ENCODE results near the gene SLC2A3.
"Not testable (repeated sequence)": the region's sequence is repeated elsewhere in the genome, so short reads cannot be mapped to it uniquely, and the experiment has no call there.

Gene SLC2A3

DNA sequence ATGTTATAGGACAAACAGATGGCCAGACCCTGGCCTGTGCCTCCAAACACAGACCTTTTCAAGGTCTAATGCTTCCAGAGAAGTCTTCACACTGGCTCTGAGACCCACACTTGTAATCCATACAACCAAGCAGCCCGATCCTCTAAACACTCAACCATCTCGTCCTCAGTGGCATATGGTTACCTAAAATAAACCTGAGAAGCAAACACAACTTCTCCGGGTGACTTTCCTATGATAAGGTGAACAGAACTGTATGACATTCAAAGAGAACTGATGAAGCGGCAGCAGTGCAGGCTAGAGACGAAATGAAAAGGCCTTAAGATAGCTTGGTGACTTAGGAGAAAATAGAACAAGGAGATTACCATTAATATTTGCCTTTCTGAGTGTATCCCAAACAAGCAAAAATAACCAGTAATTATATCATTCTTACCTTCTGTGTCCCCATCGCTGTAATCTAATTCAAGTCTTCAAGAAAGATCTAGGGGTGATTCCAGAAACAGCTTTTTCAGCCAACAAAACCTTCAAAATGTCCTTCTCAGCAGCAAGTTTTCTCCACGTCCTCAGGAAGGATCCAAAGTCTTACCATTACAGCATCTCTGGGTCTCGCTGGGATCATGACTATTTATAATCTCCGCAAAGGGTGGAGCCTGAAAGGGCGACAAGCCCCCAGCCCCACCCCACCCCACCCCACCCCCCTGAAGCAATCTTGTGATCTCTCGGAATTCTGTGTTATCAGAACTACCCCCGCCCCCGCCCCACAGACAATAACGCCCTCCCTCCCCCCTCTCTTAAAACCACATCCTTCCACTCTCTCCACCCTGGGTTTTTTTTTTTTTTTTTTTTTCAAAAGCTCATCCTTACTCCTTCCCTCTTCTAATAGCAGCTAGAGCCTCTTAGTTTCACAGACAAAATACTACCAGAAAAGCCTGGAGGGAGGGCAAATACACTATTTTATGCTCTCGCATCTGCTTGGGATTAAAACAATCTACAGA, at the start of gene SLC2A3:
Gene SLC2A3 (minus strand): TSS at position 598 of the 992 bp plus-strand sequence. CDS start 153 bp downstream, at position 445.
- DNase-seq = peak; percentile 79
- Mint-ChIP-seq H3K4me1 (ENCODE audit: low read depth) (peaks cover 18% of the 10 kb centered on the region), H3K27ac (no peak within 1 kb of the TSS), H3K36me3 (ENCODE audit: low read depth) (no peaks in the 10 kb centered on the region), H3K27me3 (no peaks in the 10 kb centered on the region), H3K4me3 (no peak within 1 kb of the TSS), H3K9me3 (no peaks in the 10 kb centered on the region)

DNA sequence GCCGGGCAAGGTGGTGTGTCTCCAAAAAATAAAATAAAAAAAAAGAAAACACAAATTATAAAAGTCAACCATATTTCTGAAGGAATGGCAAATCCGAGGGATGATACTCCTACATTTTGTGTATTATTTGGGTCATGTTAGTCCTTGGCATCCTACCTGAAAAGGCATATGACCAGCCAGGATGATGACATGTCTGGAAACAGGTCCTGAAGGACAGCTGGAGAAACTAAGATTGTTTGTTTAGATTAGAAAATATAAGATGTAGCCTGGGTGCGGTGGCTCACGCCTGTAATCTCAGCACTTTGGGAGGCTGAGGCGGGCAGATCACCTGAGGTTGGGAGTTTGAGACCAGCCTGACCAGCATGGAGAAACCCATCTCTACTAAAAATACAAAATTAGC, 48.9 kb upstream of the SLC2A3 start:
- Mint-ChIP-seq H3K4me3 (no peak overlapping the region), H3K27ac (no peak overlapping the region), H3K36me3 (ENCODE audit: low read depth) (no peaks in the 10 kb centered on the region), H3K9me3 (no peaks in the 10 kb centered on the region), H3K4me1 (ENCODE audit: low read depth) (peaks cover 13% of the 10 kb centered on the region), H3K27me3 (no peaks in the 10 kb centered on the region)
- DNase-seq = no peak

GRCh38 chr12:7983460-7983859, 47.5 kb upstream of the SLC2A3 start:
- DNase-seq; H3K9me3 Mint-ChIP-seq; H3K27ac Mint-ChIP-seq; H3K36me3 Mint-ChIP-seq (ENCODE audit: low read depth); H3K27me3 Mint-ChIP-seq; H3K4me1 Mint-ChIP-seq (ENCODE audit: low read depth); H3K4me3 Mint-ChIP-seq: not testable (repeated sequence)

GRCh38 chr12:7983019-7983418, 47.0 kb upstream of the SLC2A3 start:
- DNase-seq = not testable (repeated sequence)

DNA sequence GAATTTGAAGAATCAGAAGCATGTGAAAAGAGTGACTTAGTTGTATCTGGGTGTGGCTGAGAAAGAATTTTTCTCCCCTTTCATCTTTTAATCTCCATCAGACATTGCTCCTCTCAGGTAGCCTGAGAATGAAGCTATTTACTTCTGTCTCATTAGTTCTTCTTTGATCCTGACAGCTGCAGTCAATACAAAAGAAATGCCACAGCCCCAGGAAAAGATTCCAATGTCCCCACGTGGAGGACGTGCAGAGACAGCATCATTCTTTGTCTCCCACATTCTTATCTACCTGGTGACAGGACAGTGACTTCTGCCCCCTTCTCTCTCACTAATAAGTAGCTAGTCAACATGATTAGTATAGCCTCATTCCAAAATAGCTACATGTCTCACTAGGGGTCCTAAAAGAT, 46.3 kb upstream of the SLC2A3 start:
- not testable (repeated sequence) for H3K27me3 Mint-ChIP-seq; H3K27ac Mint-ChIP-seq; DNase-seq; H3K4me3 Mint-ChIP-seq; H3K9me3 Mint-ChIP-seq; H3K4me1 Mint-ChIP-seq (ENCODE audit: low read depth); H3K36me3 Mint-ChIP-seq (ENCODE audit: low read depth)

More at GRCh38 chr12:7983019-7983418, 47.0 kb upstream of the SLC2A3 start:
- not testable (repeated sequence) for H3K4me1 Mint-ChIP-seq (ENCODE audit: low read depth); H3K27ac Mint-ChIP-seq; H3K36me3 Mint-ChIP-seq (ENCODE audit: low read depth); H3K27me3 Mint-ChIP-seq; H3K4me3 Mint-ChIP-seq; H3K9me3 Mint-ChIP-seq

DNA sequence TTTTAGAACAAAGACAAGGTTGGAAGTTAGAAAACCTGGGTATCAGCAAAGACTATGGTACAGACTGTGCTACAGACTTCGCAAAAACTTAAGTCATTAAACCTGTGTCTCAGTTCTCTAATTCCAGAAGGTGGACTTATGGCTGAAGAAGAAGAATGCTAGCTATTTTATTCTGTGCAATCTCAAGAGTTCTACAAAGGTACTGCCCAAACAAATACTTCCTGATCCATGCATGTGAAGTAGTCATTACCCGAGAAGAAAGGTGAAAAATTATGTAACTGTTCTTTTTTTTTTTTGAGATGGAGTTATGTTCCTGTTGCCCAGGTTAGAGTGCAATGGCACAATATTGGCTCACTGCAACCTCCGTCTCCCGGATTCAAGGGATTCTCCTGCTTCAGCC, 45.5 kb upstream of the SLC2A3 start:
- no peaks in the 10 kb centered on the region for H3K9me3 Mint-ChIP-seq
- H3K4me3 Mint-ChIP-seq = no peak overlapping the region
- no peaks in the 10 kb centered on the region for H3K27me3 Mint-ChIP-seq
- H3K4me1 Mint-ChIP-seq (ENCODE audit: low read depth) = peaks cover 3% of the 10 kb centered on the region
- H3K27ac Mint-ChIP-seq = no peak overlapping the region
- no peak for DNase-seq
- H3K36me3 Mint-ChIP-seq (ENCODE audit: low read depth) = no peaks in the 10 kb centered on the region

DNA sequence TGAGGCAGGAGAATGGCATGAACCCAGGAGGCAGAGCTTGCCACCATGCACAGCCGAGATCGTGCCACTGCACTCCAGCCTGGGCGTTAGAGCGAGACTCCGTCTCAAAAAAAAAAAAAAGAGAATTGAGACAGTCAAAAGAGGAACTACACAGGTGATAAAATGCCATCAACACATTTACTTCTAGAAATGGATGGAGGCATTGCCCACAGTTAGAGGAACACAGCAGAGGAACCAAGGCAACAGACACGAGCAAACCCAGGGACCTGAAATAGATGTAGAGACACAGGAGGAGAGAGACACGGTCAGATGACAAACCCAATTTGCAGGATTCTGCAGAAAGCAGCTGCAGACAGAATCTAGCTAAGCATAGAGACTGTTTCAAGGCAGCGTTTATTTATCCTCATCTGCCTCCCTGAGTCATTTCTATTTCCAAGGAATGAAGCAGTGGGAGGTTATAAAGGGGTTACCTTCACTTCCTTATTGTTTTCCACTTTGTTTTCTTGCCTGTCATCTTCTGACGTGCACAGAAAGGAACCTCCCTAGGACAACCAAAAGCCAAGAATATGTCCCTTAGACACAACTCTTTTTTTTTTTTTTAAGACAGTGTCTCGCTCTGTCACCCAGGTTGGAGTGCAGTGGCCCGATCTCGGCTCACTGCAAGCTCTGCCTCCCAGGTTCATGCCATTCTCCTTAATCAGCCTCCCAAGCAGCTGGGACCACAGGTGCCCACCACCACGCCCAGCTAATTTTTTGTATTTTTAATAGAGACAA, 41.6 kb upstream of the SLC2A3 start:
- H3K27me3 Mint-ChIP-seq; H3K36me3 Mint-ChIP-seq (ENCODE audit: low read depth); H3K9me3 Mint-ChIP-seq; DNase-seq; H3K4me3 Mint-ChIP-seq; H3K27ac Mint-ChIP-seq: not testable (repeated sequence)
- H3K4me1 Mint-ChIP-seq (ENCODE audit: low read depth) = peaks cover 12% of the 10 kb centered on the region

DNA sequence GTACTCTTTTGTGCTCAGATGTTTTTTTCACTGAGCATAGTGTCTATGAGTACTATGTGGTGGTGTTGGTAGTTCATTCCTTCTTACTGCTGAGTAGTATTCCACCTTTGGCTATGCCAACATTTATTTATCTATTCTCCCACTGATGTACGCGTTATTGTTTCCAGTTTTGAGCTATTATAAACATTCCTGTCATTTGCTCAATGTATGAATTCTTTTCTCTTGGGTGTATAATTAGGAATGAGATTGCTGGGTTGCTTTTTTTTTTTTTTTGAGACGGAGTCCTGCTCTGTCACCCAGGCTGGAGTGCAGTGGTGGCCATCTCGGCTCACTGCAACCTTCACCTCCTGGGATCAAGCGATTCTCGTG, 37.5 kb upstream of the SLC2A3 start:
- no peak for DNase-seq
- no peaks in the 10 kb centered on the region for H3K27me3 Mint-ChIP-seq
- H3K9me3 Mint-ChIP-seq = no peaks in the 10 kb centered on the region
- peaks cover 35% of the 10 kb centered on the region for H3K4me1 Mint-ChIP-seq (ENCODE audit: low read depth)
- peak overlapping the region; percentile 90 for H3K27ac Mint-ChIP-seq
- H3K36me3 Mint-ChIP-seq (ENCODE audit: low read depth) = peaks cover 9% of the 10 kb centered on the region
- H3K4me3 Mint-ChIP-seq = peak overlapping the region; percentile 40

DNA sequence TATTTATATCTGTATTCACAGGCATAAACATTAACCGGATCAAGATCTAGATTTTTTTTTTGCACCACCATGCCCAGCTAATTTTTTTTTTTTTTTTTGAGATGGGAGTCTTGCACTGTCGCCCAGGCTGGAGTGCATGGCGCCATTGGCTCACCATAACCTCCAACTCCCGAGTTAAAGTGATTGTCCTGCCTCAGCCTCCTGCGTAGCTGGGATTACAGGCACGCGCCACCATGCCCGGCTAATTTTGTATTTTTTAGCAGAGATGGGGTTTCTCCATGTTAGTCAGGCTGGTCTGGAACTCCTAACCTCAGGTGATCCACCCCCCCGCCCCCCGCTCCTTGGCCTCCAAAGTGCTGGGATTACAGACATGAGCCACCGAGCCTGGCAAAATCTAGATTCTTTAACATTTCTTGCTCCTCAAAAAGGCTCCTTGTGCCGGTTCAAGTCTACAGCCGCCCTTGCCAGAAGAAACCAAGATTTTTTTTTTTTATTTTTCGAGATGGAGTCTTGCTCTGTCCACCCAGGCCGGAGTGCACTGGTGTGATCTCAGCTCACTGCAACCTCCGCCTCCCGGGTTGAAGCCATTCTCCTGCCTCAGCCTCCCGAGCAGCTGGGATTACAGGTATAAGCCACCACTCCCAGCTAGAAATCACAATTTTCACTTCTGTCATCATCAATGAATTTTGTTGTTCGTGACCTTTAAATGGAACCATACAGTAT, 36.9 kb upstream of the SLC2A3 start:
- Mint-ChIP-seq H3K4me1 (ENCODE audit: low read depth) (peaks cover 37% of the 10 kb centered on the region), H3K9me3 (no peaks in the 10 kb centered on the region), H3K4me3 (peak overlapping the region; percentile 73), H3K27ac (peak overlapping the region; percentile 90), H3K27me3 (no peaks in the 10 kb centered on the region), H3K36me3 (ENCODE audit: low read depth) (peaks cover 9% of the 10 kb centered on the region)
- DNase-seq = no peak

GRCh38 chr12:7972269-7972668, 36.3 kb upstream of the SLC2A3 start:
- H3K9me3 Mint-ChIP-seq; H3K27me3 Mint-ChIP-seq; H3K36me3 Mint-ChIP-seq (ENCODE audit: low read depth); DNase-seq: not testable (repeated sequence)
- Mint-ChIP-seq H3K27ac (peak overlapping the region; percentile 90), H3K4me3 (peak overlapping the region; percentile 73), H3K4me1 (ENCODE audit: low read depth) (peaks cover 37% of the 10 kb centered on the region)

- DNase-seq, H3K9me3 Mint-ChIP-seq, H3K27me3 Mint-ChIP-seq: not testable (repeated sequence)
- Mint-ChIP-seq H3K4me1 (ENCODE audit: low read depth) (peaks cover 38% of the 10 kb centered on the region), H3K36me3 (ENCODE audit: low read depth) (peaks cover 11% of the 10 kb centered on the region), H3K27ac (peak overlapping the region; percentile 95), H3K4me3 (peak overlapping the region; percentile 75)
Observed at GRCh38 chr12:7971765-7972164, 35.8 kb upstream of the SLC2A3 start.

GRCh38 chr12:7970475-7971252, 34.7 kb upstream of the SLC2A3 start:
- no peaks in the 10 kb centered on the region for H3K27me3 Mint-ChIP-seq
- H3K4me1 Mint-ChIP-seq (ENCODE audit: low read depth) = peaks cover 41% of the 10 kb centered on the region
- H3K9me3 Mint-ChIP-seq = no peaks in the 10 kb centered on the region
- H3K27ac Mint-ChIP-seq = peak overlapping the region; percentile 95
- peak; percentile 90 for DNase-seq
- peak overlapping the region; percentile 75 for H3K4me3 Mint-ChIP-seq
- H3K36me3 Mint-ChIP-seq (ENCODE audit: low read depth) = peaks cover 13% of the 10 kb centered on the region

- DNase-seq = no peak
- H3K36me3 Mint-ChIP-seq (ENCODE audit: low read depth) = peaks cover 13% of the 10 kb centered on the region
Observed at GRCh38 chr12:7966563-7966962, 30.6 kb upstream of the SLC2A3 start.

DNA sequence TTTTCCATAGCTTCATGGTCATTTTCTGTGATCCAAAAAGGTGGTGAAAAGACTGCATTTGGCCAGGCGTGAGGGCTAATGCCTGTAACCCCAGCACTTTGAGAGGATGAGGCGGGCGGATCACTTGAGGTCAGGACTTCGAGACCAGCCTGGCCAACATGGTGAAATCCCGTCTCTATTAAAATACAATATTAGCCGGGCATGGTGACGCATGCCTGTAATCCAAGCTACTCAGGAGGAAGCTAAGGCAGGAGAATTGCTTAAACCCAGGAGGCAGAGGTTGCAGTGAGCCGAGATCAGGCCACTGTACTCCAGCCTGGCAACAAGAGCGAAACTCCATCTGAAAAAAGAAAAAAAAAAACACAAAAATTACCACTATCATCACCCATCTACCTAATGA, 28.7 kb upstream of the SLC2A3 start:
- H3K27ac Mint-ChIP-seq = peak overlapping the region; percentile 18
- not testable (repeated sequence) for H3K4me3 Mint-ChIP-seq; H3K36me3 Mint-ChIP-seq (ENCODE audit: low read depth); H3K27me3 Mint-ChIP-seq; DNase-seq; H3K9me3 Mint-ChIP-seq
- peaks cover 38% of the 10 kb centered on the region for H3K4me1 Mint-ChIP-seq (ENCODE audit: low read depth)

More at GRCh38 chr12:7966563-7966962, 30.6 kb upstream of the SLC2A3 start:
- Mint-ChIP-seq H3K9me3 (no peaks in the 10 kb centered on the region), H3K4me3 (no peak overlapping the region), H3K27ac (no peak overlapping the region), H3K4me1 (ENCODE audit: low read depth) (peaks cover 38% of the 10 kb centered on the region), H3K27me3 (no peaks in the 10 kb centered on the region)
